ENCODE data around the gene POLR2I. TPM values are rescaled to one million over a fixed set of nuclear protein-coding genes. Genes with fewer than 3 reads are reported as not detected.

The POLR2I gene
- polyA plus RNA-seq, 3 donors, result 21.2 to 73.9 (median 57.9) TPM

- peaks cover 9 to 16% of the 10 kb centered on the region in 2 donors for H3K4me1 ChIP-seq (ENCODE audit: control insufficient read depth in 1 of 2, insufficient read depth in 2 of 2, low read length in 2 of 2)
- Mint-ChIP-seq H3K27ac (peak overlapping the region in 1 of 7 donors; percentile 25), H3K4me3 (no peak overlapping the region), H3K9me3 (no peaks in the 10 kb centered on the region), H3K36me3 (peaks cover 72 to 85% of the 10 kb centered on the region in 2 donors), H3K4me1 (peaks cover 13% of the 10 kb centered on the region), H3K27me3 (ENCODE audit: low read depth in 3 of 3) (peaks cover 0 to 1% (median 0%) of the 10 kb centered on the region in 3 donors)
- no peak overlapping the region for H3K9ac ChIP-seq (ENCODE audit: insufficient read depth, low read length, poor library complexity, severe bottlenecking)
- peaks cover 7% of the 10 kb centered on the region for H4K20me1 ChIP-seq (ENCODE audit: insufficient read depth, low read length)
- no peak overlapping the region for H2AFZ ChIP-seq (ENCODE audit: insufficient read depth, low read depth, low read length, poor library complexity, severe bottlenecking)
- DNase-seq, result no peak
- 96% methylated on average over 19 of the region's 26 CpGs for WGBS (ENCODE audit: insufficient coverage)
- H3K27ac ChIP-seq (ENCODE audit: low read depth in 1 of 2, low read length in 2 of 2), result no peak overlapping the region
- peaks cover 46 to 76% of the 10 kb centered on the region in 2 donors for H3K36me3 ChIP-seq (replicated peaks in 1 of 2; ENCODE audit: control insufficient read depth in 1 of 2, insufficient read depth in 2 of 2, low read length in 2 of 2)
- no peak overlapping the region for H3K4me3 ChIP-seq (replicated peaks in 1 of 3; ENCODE audit: low read depth in 2 of 3, low read length in 3 of 3)
- H3K27me3 ChIP-seq (ENCODE audit: control insufficient read depth in 2 of 2, insufficient read depth in 2 of 2, low read length in 2 of 2), result no peaks in the 10 kb centered on the region
- no peak overlapping the region for H3K4me2 ChIP-seq (replicated peaks; ENCODE audit: extremely low read depth, low read length, poor library complexity, severe bottlenecking)
- no peaks in the 10 kb centered on the region for H3K9me3 ChIP-seq (replicated peaks in 1 of 2; ENCODE audit: control insufficient read depth in 1 of 2, insufficient read depth in 1 of 2, low read length in 2 of 2)
- intact Hi-C loops (cut with micrococcal nuclease), result no loop called here
- peaks cover 19% of the 10 kb centered on the region for H3K79me2 ChIP-seq (ENCODE audit: insufficient read depth, low read length)
- TF ChIP-seq, protein P1, sequence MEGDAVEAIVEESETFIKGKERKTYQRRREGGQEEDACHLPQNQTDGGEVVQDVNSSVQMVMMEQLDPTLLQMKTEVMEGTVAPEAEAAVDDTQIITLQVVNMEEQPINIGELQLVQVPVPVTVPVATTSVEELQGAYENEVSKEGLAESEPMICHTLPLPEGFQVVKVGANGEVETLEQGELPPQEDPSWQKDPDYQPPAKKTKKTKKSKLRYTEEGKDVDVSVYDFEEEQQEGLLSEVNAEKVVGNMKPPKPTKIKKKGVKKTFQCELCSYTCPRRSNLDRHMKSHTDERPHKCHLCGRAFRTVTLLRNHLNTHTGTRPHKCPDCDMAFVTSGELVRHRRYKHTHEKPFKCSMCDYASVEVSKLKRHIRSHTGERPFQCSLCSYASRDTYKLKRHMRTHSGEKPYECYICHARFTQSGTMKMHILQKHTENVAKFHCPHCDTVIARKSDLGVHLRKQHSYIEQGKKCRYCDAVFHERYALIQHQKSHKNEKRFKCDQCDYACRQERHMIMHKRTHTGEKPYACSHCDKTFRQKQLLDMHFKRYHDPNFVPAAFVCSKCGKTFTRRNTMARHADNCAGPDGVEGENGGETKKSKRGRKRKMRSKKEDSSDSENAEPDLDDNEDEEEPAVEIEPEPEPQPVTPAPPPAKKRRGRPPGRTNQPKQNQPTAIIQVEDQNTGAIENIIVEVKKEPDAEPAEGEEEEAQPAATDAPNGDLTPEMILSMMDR (IDR thresholded peaks at IDR 0.05), result no peak
Measured at GRCh38 chr19:36120092-36120983, 5.7 kb upstream of the POLR2I start.

DNA sequence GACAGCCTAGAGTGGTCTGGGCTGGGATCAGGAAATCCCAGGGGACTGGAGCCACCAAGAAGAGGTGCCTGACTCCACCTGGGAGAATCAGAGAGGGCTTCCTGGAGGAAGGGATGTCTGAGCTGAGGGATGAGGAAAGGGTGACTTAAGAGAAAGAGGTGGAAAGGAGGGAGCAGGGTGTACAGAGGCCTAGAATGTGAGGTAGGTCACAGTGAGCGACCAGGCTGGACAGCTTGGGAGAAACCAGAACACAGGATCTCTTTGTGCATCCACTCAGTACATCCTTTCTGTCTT lies 1.6 kb upstream of the POLR2I start:
- no peak for DNase-seq
- H3K79me2 ChIP-seq (ENCODE audit: insufficient read depth, low read length), result peaks cover 30% of the 10 kb centered on the region
- Mint-ChIP-seq H3K4me3 (peak overlapping the region in 1 of 2 donors; percentile 89), H3K4me1 (peaks cover 26% of the 10 kb centered on the region), H3K27me3 (ENCODE audit: low read depth in 3 of 3) (peaks cover 0 to 7% (median 0%) of the 10 kb centered on the region in 3 donors), H3K9me3 (no peaks in the 10 kb centered on the region), H3K27ac (peak overlapping the region in 3 of 7 donors; percentile 90 to 97 (median 95)), H3K36me3 (peaks cover 52 to 62% of the 10 kb centered on the region in 2 donors)
- 100% methylated on average over 1 of the region's 1 CpG for WGBS (ENCODE audit: insufficient coverage)
- peaks cover 25 to 34% of the 10 kb centered on the region in 2 donors for H3K4me1 ChIP-seq (ENCODE audit: control insufficient read depth in 1 of 2, insufficient read depth in 2 of 2, low read length in 2 of 2)
- peak overlapping the region; percentile 81 for H3K4me2 ChIP-seq (replicated peaks; ENCODE audit: extremely low read depth, low read length, poor library complexity, severe bottlenecking)
- peak overlapping the region; percentile 94 for H2AFZ ChIP-seq (ENCODE audit: insufficient read depth, low read depth, low read length, poor library complexity, severe bottlenecking)
- intact Hi-C loops (cut with micrococcal nuclease), result loop anchor here (5.0 to 10.0 kb wide), 7 partner anchors 96 to 569 kb away; partner anchors contain the start of genes ZNF565 (in 2 of the 2), ALKBH6 (in 1 of the 2), HCST (in 1 of the 2) and HSPB6 (in 1 of the 2)
- peaks cover 7% of the 10 kb centered on the region for H4K20me1 ChIP-seq (ENCODE audit: insufficient read depth, low read length)
- H3K27me3 ChIP-seq (ENCODE audit: control insufficient read depth in 2 of 2, insufficient read depth in 2 of 2, low read length in 2 of 2), result no peaks in the 10 kb centered on the region
- TF ChIP-seq, protein P1 (IDR thresholded peaks at IDR 0.05), result no peak
- peak overlapping the region in 2 of 3 experiments; percentile 85 to 90 for H3K4me3 ChIP-seq (replicated peaks in 1 of 3; ENCODE audit: low read depth in 2 of 3, low read length in 3 of 3)
- H3K9ac ChIP-seq (ENCODE audit: insufficient read depth, low read length, poor library complexity, severe bottlenecking), result no peak overlapping the region
- peaks cover 33 to 49% of the 10 kb centered on the region in 2 donors for H3K36me3 ChIP-seq (replicated peaks in 1 of 2; ENCODE audit: control insufficient read depth in 1 of 2, insufficient read depth in 2 of 2, low read length in 2 of 2)
- peak overlapping the region in 1 of 2 donors; percentile 80 for H3K27ac ChIP-seq (ENCODE audit: low read depth in 1 of 2, low read length in 2 of 2)
- no peaks in the 10 kb centered on the region for H3K9me3 ChIP-seq (replicated peaks in 1 of 2; ENCODE audit: control insufficient read depth in 1 of 2, insufficient read depth in 1 of 2, low read length in 2 of 2)
